Measurements from ENCODE around the gene SUN2. TPM values are rescaled to one million over a fixed set of nuclear protein-coding genes. Genes with fewer than 3 reads are reported as not detected.
"Not testable (repeated sequence)": the region's sequence is repeated elsewhere in the genome, so short reads cannot be mapped to it uniquely, and the experiment has no call there.

The SUN2 gene
- 10 to 100 TPM; 47.3 to 50.6 (median 47.6) TPM for polyA plus RNA-seq (ENCODE audit: insufficient read length in 3 of 3)

DNA sequence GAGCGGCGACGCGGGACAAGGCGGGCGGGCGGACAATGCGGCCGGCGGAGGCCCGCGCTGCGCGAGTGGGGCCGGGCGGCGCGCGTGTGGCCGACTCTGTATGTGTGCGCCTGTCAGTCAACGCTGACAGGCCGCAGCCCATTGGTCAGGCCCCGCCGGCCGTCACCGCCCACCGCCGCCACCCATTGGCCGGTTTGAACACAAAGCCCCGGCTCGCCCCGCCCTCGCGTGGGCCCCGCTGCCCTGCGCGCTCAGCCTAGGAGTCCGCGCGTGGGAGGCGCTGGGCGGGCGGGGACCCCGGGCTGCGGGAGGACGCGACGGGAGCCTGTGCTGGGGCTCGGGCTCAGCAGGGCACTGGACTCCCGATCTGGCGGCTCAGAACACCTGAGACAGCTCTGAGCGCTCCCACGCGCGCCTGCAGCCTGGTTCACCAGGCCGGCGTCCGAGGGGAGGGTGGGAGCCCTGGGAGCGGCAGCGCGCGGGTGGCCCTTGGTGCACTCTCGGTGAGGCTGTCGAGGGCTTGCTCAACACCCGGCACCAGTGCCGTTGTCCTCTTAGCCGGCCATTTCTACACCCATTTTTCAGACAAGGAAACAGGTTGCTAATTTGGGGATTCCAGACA, at the start of gene SUN2:
Gene SUN2, minus strand, starts transcription at position 88 of the 622 bp plus-strand sequence. CDS start 3,370 bp downstream, outside the sequence.
- DNase-seq (ENCODE audit: low read depth in 3 of 3, low spot score in 2 of 3) = peak in 2 of 3 donors; percentile 70 to 82

DNA sequence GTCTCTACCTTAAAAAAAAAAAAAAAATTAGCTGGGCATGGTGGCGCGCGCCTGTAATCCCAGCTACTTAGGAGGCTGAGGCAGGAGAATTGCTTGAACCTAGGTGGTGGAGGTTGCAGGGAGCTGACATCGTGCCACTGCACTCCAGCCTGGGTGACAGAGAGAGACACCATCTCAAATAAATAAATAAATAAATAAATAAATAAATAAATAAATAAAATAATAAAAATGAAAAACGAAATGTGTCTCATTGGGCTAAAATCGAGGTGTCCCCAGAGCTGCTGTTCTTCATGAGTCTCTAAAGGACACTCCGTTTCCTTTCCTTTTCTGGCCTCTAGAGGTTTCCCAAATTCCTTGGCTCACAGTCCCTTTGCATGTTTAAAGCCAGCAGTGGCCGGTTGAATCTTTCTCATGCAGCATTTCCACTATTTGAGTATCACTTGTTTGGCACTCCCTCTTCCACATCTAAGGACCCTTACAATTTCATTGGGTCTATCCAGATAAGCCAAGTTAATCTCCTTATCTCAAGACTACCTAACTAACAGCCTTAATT, 49.3 kb upstream of the SUN2 start:
- DNase-seq (ENCODE audit: low read depth in 3 of 3, low spot score in 2 of 3) = not testable (repeated sequence)

DNA sequence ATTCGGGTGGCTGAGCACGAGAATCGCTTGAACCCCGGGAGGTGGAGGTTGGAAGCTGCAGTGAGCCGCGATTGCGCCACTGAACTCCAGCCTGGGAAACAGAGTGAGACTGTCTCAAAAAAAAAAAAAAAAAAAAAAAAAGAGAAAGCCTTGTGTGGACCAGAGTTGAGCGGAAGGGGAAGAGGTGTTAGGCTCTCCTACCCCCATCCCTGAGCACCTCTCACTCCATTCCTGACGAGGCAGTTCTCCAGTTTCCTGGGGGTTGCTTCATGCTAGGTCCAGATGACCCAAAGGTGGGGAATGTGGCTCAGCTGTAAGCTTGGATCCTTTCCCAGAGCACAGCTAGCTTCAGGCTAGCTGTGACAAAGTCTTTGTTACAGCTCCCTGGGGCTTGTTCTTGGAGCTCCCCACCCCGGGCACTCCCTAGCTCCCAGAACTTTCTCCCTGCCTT, 46.9 kb upstream of the SUN2 start:
- no peak for DNase-seq (ENCODE audit: low read depth in 3 of 3, low spot score in 2 of 3)

GRCh38 chr22:38799265-38800002, 43.6 kb upstream of the SUN2 start:
- DNase-seq (ENCODE audit: low read depth in 3 of 3, low spot score in 2 of 3) = no peak

- DNase-seq (ENCODE audit: low read depth in 3 of 3, low spot score in 2 of 3) = no peak
These were observed 42.7 kb upstream of the SUN2 start for GRCh38 chr22:38798496-38798895.

DNA sequence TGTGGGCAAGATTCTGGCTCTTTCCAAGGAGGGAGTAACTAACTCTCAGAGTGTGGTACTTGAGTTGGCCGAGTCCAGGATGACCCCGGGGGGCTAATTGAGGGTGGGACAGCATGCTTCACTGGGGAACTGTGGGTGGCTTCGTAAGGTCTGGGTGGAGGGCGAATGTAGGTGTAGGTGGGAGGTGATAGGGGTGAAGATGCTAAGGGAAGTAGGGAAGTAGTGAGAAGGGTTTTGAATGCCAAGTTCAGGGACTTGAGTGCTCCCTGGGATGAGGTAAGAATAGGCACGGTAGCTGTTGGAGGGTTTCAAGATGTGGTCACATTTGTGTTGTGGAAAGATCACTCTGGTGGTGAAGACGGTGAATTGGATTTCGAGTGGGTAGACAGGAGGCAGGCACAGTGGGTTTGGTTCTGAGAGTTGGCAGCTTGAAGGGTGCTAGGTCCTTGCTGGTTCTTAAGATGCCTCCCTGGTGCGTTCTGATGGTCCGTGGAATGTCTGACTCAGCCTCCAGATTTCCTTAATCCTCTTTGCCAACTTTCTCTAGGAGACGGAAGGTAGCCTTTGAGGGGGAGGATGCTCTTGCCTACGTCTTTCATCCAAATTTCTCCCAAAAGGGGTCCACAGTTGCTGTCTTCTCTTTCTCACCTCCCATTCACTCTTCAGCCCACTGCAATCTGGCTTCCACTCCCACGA, 40.6 kb upstream of the SUN2 start:
- DNase-seq (ENCODE audit: low read depth in 3 of 3, low spot score in 2 of 3) = no peak

- DNase-seq (ENCODE audit: low read depth in 3 of 3, low spot score in 2 of 3) = no peak
These were observed 39.8 kb upstream of the SUN2 start for GRCh38 chr22:38795569-38795968.

DNA sequence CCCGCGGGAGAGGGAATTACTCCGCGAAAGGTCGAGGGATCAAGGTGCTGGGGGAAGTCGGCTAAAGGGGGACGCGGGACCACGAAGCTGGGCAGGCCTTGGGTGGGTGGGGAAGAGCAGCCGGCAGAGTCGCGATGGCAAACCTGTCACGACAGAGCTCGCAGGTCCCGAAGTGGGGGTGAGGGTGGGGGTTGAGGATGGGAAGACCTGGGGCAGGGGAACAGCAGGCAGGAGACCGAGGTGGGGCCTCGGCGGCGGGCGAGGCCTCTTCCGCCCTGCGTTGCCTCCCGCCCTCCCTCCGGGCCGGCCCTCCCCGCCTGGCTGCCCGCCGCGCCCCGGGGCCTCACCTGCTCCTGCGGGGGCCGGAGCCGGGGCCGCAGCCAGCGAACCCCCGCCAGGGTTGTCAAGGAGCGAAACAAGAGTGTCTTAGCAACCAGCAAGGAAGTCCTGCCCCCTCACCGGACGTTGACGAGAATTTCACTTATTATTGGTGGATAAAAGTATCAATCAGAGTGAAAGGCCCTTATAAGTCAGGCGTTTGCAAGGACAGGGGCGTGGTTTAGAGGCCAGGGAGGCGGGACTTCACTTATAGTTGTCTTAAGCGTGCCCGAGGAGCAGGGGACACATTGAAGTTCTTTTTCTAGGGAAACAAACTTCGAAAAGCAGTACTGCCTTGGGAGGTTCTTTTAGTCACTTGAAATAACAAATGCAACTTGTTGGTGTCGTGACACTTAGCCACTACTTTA, 38.1 kb upstream of the SUN2 start, which contains the start of gene DNAL4:
Gene DNAL4, minus strand, starts transcription at position 423 of the 746 bp plus-strand sequence. CDS start 11,412 bp downstream, outside the sequence.
- peak; percentile 93 to 98 (median 96) for DNase-seq (ENCODE audit: low read depth in 3 of 3, low spot score in 2 of 3)

- no peak for DNase-seq (ENCODE audit: low read depth in 3 of 3, low spot score in 2 of 3)
These were observed 37.5 kb upstream of the SUN2 start for GRCh38 chr22:38793317-38793716.

- no peak for DNase-seq (ENCODE audit: low read depth in 3 of 3, low spot score in 2 of 3)
These were observed 37.0 kb upstream of the SUN2 start for GRCh38 chr22:38792833-38793232.

GRCh38 chr22:38789606-38790005, 33.8 kb upstream of the SUN2 start:
- no peak for DNase-seq (ENCODE audit: low read depth in 3 of 3, low spot score in 2 of 3)

DNA sequence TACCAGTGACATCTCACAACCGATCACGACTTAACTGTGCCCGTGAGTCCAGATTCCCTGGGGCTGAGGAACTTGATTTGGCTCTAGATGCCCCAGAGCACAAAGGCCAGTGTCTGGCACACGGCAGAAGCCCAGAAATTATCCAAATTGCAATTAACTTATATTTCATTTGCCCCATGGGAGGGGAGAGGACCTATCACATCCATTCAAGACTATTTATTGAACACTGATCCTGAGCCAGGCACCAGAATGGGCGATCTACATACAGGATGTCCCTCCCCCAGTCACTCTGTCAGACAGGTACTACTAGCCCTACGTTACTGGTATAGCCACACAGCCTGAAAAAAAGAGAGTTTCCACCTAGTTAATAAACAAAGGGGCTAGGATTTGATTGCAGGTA, 33.0 kb upstream of the SUN2 start:
- DNase-seq (ENCODE audit: low read depth in 3 of 3, low spot score in 2 of 3) = no peak

DNA sequence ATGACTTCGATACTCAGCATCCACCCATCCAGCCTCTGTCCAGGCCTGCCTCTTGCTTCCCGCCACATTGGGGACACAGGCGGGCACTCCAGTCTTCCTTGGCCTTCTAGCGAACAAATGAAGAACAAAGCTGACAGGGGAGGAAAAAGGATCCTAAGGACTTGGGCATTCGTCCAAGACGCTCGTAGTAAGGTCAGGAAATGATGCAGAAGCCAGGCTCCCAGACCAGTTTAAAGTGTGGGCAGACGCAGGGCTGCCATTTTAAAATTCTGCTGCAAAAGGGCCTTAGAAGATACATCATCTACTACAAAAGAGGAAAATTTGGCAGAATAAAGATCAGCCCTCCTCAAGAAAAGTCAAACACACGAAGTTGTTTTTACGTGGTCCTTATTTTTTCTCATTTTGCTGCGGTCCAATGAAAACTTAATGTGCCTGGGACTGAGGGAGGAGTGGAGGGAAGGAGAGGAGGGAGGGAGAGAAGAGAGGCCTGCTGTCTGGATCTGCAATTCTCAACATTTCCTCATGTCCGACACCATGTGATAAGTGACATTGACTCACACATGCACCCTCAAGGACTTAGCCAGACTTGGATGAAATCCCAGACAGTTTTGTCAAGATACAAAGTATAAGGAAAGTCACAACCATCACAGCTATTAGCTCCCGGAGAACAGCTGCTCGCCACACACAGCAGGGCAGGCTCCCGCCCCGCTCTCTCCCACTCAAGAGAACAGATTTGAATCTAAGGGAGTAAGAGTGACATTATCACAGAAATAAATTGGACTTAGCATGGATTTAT, 32.4 kb upstream of the SUN2 start:
- DNase-seq (ENCODE audit: low read depth in 3 of 3, low spot score in 2 of 3) = peak in 1 of 3 donors; percentile 51

DNA sequence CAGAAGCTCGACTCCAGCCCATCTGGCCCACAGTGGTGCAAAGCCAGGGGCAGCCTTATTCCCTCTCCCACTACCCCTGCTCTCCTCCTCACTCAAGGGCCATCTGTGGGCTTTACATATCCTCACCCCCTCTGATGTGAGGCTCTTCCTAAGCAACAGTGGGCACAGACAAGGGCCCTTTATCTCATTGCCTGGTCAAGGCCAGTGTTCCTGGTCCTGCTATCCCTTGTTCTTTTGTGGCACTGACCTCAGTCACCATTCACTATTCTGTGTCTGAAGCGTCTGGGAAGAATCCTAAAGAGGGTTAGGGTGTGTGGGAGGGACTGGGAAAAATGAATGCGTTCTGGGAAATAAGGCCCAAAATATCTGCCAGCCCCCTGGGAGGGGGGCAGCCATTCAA, 30.8 kb upstream of the SUN2 start:
- DNase-seq (ENCODE audit: low read depth in 3 of 3, low spot score in 2 of 3) = no peak

GRCh38 chr22:38784856-38785255, 29.1 kb upstream of the SUN2 start:
- no peak for DNase-seq (ENCODE audit: low read depth in 3 of 3, low spot score in 2 of 3)

GRCh38 chr22:38784035-38784434, 28.2 kb upstream of the SUN2 start:
- no peak for DNase-seq (ENCODE audit: low read depth in 3 of 3, low spot score in 2 of 3)

DNA sequence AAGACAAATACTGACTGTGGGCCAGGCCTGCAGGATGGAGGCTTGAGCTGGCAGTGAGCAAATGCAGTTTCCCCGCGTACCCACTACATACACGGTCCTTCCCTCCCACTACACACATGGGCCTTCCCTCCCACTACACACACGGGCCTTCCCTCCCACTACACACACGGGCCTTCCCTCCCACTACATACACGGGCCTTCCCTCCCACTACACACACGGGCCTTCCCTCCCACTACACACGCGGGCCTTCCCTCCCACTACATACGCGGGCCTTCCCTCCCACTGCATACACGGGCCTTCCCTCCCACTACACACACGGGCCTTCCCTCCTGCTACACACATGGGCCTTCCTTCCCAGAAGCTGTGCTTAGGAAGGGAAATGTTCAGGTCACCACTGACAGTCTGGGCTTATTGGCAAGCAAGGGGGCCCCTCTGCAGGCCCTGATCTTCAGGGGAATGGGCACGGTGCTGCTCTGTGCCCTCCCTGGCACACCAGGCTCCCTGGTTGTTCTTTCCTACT, 27.4 kb upstream of the SUN2 start:
- DNase-seq (ENCODE audit: low read depth in 3 of 3, low spot score in 2 of 3) = no peak

DNA sequence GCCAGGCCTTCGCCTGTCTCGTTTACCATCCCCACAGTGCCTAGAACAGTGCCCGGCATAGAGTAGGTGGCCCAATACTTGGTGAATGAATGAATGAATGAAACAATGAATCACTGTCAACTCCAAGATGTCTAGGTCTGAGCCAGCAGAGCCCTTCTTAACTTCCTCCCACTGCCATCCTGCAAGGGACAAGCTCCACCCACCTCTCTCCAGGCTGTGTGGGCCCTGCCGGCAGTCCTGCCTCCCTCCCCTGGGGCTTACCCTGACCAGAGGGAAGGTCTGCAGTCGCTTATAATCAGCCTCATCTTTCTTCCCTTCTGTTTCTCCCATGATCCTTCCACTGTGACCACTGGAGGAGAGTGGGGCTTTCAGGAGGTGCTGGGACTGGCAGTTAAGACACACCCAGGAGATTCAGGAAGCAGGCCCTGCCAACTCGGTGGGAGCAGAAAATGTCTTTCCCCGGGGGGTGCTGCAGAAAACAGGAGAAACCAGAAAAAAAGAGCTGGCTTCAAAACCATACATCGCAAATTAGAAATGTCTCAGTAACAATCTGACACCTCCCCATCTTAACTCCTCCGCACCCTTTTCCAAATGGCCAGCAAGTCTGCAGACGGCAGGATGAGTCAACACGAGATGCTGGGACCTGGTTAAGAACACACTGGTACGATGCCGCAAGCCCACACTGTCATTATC, 26.8 kb upstream of the SUN2 start:
- no peak for DNase-seq (ENCODE audit: low read depth in 3 of 3, low spot score in 2 of 3)

DNA sequence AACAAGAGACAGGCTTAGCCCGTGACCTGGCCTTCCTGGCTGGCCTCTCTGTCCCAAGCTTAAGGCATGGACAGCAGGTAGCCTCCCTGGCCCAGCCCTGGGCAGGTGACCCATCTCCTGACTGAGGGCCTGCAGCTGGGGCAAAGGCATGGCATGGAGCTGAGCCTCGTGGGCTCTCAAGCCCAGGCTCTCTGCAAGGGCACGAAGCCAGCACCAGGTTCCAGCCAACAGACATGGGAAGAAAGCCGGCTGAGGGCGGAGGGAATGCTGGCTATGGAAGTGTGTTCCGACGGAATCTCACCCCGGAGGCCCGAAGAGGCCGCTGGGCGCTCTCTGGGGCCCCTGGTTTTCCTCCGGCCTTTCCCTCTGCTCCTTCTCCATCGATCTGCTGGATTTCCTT, 25.2 kb upstream of the SUN2 start:
- no peak for DNase-seq (ENCODE audit: low read depth in 3 of 3, low spot score in 2 of 3)

All from right renal cortex interstitium (tissue), 3 donors.